ENCODE data around the gene KMT2E.
A peak's percentile ranks its signal among the peaks of the same experiment; 100 is the strongest.

The KMT2E gene

GRCh38 chr7:105067691-105068090 lies 53.7 kb downstream of the KMT2E start:
- peak; percentile 50 for FAIRE-seq

GRCh38 chr7:105068886-105069285 lies 54.9 kb downstream of the KMT2E start:
- DNase-seq (ENCODE audit: low spot score) = no peak
- peak; percentile 20 for FAIRE-seq

More at GRCh38 chr7:105067691-105068090, 53.7 kb downstream of the KMT2E start:
- no peak for DNase-seq (ENCODE audit: low spot score)

- no peak for FAIRE-seq
These were observed 59.1 kb downstream of the KMT2E start for GRCh38 chr7:105073143-105073542.

GRCh38 chr7:105079348-105079747 lies 65.3 kb downstream of the KMT2E start:
- no peak for FAIRE-seq
- no peak for DNase-seq (ENCODE audit: low spot score)

More at GRCh38 chr7:105073143-105073542, 59.1 kb downstream of the KMT2E start:
- DNase-seq (ENCODE audit: low spot score) = no peak

- no peak for FAIRE-seq
- no peak for DNase-seq (ENCODE audit: low spot score)
These were observed 70.6 kb downstream of the KMT2E start for GRCh38 chr7:105084581-105084980.

GRCh38 chr7:105086850-105087249 lies 72.8 kb downstream of the KMT2E start:
- FAIRE-seq = no peak
- DNase-seq (ENCODE audit: low spot score) = no peak

DNA sequence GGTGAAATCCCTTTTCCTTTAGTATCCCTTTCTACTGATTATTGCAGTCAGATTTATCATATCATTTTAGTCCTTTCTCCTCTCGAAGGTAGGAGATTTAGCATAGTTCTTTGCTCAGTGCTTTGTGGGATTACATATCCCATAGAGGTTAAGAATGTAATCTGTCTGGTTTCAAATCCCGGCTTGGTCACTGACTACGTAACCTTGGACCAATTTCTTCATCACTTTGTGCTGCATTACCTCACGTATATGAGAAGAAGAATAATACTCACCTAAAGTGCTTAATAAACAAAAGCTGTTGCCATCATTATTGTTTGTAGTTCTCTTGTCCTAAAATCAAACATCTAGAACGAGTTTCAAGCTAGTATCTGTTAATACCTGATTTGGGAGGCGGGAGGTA lies 74.0 kb downstream of the KMT2E start:
- DNase-seq (ENCODE audit: low spot score) = no peak
- no peak for FAIRE-seq

DNA sequence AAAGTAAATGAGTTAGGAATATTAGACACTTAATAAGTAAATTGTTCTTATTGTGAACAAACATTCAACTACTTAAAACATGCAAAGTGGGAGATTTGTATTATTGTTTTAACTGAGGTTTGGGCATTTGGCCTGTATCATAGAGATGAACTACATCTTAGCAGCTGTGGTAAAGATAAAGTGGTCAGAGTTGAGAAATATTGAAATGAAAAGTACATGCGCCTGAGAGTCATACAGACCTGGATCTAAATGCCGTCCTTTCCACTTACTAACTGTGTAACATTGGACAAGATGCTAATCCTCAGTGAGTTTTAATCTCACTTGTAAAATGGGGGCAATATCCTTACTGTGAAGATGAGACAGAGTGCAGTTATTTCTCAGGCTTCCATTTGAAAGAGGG lies 74.5 kb downstream of the KMT2E start:
- DNase-seq (ENCODE audit: low spot score) (no peak), FAIRE-seq (no peak)

GRCh38 chr7:105094966-105095365 lies 81.0 kb downstream of the KMT2E start:
- DNase-seq (ENCODE audit: low spot score) (no peak), FAIRE-seq (no peak)

DNA sequence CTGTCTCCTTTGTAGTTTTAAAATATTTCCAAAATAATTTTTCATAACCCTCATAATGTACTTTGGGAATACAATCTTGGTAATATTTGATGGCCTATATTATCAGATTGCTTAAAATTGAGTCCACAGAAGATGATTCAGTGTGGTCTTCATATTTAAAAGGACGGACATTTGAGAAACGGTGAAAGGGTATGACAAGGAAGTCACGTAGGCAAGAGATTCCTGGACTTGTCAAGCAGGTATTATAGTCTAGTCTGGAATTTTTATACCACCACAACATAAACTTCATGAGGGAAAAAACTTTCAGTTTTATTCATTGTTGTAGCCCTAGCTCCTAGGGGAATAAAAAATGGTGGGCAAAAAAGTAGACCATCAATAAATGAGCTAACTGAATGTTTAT lies 82.3 kb downstream of the KMT2E start:
- DNase-seq (ENCODE audit: low spot score) = no peak
- FAIRE-seq = no peak

DNA sequence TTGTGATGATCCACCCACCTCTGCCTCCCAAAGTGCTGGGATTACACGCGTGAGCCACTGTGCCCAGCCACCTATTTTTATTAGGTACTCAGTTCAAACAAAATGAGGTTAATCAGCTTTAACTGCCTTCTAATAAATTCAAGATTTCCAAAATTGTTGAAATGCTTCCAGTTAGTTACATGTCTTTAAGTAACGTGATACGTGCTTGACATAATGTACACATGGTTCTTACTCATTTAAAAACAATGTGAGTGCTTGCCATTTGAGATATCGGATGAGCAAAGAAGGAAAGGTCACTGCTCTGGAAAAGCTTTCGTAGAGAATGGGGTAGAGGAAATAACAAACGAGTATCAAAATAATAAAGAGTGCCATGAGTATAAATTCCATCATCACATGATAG lies 83.6 kb downstream of the KMT2E start:
- FAIRE-seq (peak; percentile 9), DNase-seq (ENCODE audit: low spot score) (no peak)

GRCh38 chr7:105098863-105099515 lies 85.0 kb downstream of the KMT2E start:
- DNase-seq (ENCODE audit: low spot score) (no peak), FAIRE-seq (no peak)

DNA sequence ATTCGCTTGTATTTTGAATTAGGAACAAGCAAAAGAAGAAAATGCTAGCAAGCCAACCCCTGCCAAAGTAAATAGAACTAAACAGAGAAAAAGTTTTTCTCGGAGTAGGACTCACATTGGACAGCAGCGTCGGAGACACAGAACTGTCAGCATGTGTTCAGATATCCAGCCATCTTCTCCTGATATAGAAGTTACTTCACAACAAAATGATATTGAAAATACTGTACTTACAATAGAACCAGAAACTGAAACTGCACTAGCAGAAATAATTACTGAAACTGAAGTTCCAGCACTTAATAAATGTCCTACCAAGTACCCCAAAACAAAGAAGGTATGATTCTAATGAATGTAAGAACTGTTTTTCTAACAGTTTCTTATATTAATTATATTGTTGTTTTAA lies 87.9 kb downstream of the KMT2E start:
- no peak for FAIRE-seq
- DNase-seq (ENCODE audit: low spot score) = no peak

DNA sequence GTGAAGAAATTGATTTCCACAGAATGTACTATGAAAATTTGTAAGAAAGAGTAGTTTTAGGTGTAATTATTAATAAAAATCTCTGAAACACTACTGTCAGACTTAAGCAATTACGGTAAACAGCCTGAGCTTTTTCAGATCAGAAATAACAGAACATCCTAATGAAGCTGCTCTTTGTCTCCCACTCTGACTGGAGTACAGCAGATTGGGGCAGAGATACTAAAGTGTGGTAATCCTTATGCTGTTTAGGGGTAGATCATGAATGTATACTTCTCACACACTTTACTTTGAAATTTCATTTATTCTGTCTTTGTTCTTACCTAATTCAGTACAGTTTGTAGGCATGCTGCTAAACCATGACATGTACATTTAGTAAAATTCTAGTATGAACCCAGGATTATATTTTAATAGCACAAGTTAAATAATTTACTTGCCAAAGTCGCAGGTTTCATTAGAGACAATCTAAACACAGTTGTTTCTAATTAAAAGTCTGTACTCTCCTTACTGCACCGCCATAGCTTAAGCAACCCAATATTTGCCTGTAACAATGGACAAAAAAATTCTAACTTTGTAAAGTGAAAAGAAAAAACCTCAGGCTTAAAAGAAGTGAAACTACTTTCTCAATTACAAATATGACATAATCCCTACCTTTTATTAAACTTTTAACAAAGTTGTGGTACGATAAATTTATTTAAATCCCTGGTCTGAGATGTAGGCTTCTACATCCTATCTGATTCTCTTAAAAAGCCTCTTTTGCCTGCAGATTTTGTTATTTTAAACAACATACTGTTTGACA lies 88.8 kb downstream of the KMT2E start:
- FAIRE-seq = no peak
- DNase-seq (ENCODE audit: low spot score) = no peak

GRCh38 chr7:105105579-105105978 lies 91.6 kb downstream of the KMT2E start:
- no peak for FAIRE-seq

GRCh38 chr7:105106473-105106872 lies 92.5 kb downstream of the KMT2E start:
- DNase-seq (ENCODE audit: low spot score) = no peak

More at GRCh38 chr7:105105579-105105978, 91.6 kb downstream of the KMT2E start:
- no peak for DNase-seq (ENCODE audit: low spot score)

GRCh38 chr7:105107458-105107857 lies 93.5 kb downstream of the KMT2E start:
- no peak for FAIRE-seq

More at GRCh38 chr7:105106473-105106872, 92.5 kb downstream of the KMT2E start:
- FAIRE-seq = no peak

GRCh38 chr7:105112440-105113418 lies 98.7 kb downstream of the KMT2E start:
- no peak for FAIRE-seq
- no peak for DNase-seq (ENCODE audit: low spot score)

More at GRCh38 chr7:105107458-105107857, 93.5 kb downstream of the KMT2E start:
- DNase-seq (ENCODE audit: low spot score) = no peak

DNA sequence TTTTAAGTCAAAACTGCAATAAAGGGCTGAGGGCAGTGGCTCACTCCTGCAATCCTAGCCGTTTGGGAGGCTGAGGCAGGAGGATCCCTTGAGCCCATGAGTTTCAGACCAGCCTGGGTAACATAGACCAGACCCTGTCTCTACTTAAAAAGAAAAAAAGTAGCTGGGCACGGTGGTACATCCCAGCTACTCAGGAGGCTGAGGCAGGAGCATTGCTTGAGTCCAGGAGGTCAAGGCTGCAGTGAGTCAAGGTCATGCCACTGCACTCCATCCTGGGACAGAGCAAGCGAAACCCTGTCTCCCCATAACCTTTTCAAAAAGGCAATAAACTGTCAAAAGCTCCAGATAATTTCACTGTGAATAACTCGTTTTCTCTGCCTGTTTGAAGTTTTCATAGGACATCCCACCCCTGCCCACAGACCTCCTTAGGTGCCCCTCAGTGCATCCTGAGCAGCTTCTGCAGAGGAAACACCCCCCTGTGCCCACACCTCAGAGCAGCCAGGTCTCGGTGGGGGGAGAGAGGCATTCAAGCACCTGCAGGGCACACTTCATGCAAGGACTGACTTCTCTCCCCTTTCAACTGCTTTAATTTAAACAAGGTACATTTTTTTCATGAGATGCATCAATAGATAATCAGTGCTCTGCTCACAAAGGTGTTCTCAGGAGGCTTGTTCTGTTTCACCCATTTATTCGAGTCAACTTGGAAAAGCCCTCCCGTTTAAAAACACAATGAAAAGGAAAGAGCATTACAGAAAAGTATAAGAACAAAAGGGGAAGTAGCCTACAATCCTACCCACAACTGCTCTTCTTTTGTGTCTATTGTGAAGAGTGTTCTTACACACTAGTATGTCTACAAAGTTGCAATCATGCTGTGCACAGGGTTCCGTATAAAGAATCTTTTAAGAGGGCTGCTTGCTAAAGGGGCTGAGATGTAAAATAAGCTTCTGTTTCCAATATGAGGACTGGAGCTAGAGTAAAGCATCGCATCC lies 104.9 kb downstream of the KMT2E start:
- FAIRE-seq = no peak
- DNase-seq (ENCODE audit: low spot score) = no peak

- DNase-seq (ENCODE audit: low spot score) = no peak
- FAIRE-seq = no peak
These were observed 108.6 kb downstream of the KMT2E start for GRCh38 chr7:105122619-105123018.

Measured in urothelium cell line (cell line).